ENCODE data around the gene UMAD1. TPM values are rescaled to one million over a fixed set of nuclear protein-coding genes. Genes with fewer than 3 reads are reported as not detected.

UMAD1 gene
- total RNA-seq, 1 donor from 2014 or later, result 11.3 TPM

DNA sequence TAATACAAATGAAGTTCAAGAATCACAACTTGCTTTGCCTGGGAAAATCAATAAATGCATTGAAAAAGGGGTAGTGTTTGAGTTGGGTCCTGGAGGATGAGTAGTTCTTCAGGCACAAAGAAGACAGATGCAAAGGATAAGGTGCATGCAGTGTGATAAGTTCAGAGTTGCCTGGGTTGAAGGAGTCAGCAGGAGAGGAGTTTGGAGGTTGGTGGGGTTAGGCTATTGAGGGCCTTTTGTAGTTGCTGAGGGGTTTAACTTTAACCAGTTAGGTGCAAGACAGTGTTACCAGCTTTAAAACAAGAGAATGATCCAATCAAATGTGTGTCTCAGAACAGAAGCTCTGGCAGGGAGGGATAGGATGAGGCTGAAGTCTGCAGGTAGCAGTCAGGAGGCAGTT is 283.8 kb downstream of the UMAD1 start:
- Histone ChIP-seq H3K4me3 (ENCODE audit: low read depth, low read length) (no peak overlapping the region), H3K27me3 (ENCODE audit: control insufficient read depth, insufficient read depth, low read length) (no peaks in the 10 kb centered on the region), H3K36me3 (ENCODE audit: control insufficient read depth, insufficient read depth, low read length) (no peaks in the 10 kb centered on the region)
- DNase-seq (ENCODE audit: low read depth) (no peak), FAIRE-seq (peak; percentile 47)
- TF ChIP-seq, protein P1, sequence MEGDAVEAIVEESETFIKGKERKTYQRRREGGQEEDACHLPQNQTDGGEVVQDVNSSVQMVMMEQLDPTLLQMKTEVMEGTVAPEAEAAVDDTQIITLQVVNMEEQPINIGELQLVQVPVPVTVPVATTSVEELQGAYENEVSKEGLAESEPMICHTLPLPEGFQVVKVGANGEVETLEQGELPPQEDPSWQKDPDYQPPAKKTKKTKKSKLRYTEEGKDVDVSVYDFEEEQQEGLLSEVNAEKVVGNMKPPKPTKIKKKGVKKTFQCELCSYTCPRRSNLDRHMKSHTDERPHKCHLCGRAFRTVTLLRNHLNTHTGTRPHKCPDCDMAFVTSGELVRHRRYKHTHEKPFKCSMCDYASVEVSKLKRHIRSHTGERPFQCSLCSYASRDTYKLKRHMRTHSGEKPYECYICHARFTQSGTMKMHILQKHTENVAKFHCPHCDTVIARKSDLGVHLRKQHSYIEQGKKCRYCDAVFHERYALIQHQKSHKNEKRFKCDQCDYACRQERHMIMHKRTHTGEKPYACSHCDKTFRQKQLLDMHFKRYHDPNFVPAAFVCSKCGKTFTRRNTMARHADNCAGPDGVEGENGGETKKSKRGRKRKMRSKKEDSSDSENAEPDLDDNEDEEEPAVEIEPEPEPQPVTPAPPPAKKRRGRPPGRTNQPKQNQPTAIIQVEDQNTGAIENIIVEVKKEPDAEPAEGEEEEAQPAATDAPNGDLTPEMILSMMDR (IDR thresholded peaks at IDR 0.05; ENCODE audit: insufficient read depth, low read length, severe bottlenecking), result no peak

Other genes starting within 250 kb of the UMAD1 start
- gene COL28A1, start 104.9 kb upstream of the UMAD1 start, total RNA-seq, result not detected in 2 replicates
- gene MIOS, start 73.9 kb upstream of the UMAD1 start, total RNA-seq, result 36.3 and 44.8 TPM in 2 replicates
- 18.2 and 18.7 TPM in 2 replicates for gene RPA3, start 77.9 kb downstream of the UMAD1 start, total RNA-seq